ENCODE results near the gene TMEM35B.

DNA sequence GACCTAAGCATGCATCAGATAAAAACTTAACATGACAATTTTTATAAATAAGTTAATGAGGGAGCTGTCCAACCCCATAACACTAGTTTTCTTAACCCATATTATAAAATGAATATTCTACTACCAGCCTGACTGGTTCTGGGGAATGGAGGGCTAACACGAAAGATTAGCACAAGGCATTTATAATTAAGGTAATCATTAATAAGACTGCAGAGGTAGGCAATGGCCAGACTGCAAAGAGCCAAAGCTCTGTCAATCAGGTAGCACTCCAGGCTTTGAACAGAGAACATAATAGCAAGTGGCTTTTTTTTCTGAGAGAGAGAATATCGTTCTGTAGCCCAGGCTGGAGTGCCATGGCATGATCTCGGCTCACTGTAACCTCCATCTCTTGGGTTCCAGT, 20.6 kb upstream of the TMEM35B start:
- TF ChIP-seq EP300 (IDR thresholded peaks at IDR 0.05) (no peak), POLR2AphosphoS5 (IDR thresholded peaks at IDR 0.05) (no peak), POLR2A (IDR thresholded peaks at IDR 0.05) (no peak)
- TF ChIP-seq, protein P1, sequence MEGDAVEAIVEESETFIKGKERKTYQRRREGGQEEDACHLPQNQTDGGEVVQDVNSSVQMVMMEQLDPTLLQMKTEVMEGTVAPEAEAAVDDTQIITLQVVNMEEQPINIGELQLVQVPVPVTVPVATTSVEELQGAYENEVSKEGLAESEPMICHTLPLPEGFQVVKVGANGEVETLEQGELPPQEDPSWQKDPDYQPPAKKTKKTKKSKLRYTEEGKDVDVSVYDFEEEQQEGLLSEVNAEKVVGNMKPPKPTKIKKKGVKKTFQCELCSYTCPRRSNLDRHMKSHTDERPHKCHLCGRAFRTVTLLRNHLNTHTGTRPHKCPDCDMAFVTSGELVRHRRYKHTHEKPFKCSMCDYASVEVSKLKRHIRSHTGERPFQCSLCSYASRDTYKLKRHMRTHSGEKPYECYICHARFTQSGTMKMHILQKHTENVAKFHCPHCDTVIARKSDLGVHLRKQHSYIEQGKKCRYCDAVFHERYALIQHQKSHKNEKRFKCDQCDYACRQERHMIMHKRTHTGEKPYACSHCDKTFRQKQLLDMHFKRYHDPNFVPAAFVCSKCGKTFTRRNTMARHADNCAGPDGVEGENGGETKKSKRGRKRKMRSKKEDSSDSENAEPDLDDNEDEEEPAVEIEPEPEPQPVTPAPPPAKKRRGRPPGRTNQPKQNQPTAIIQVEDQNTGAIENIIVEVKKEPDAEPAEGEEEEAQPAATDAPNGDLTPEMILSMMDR (IDR thresholded peaks at IDR 0.05), result no peak

Measured in gastroesophageal sphincter (tissue), 3 donors.